T-cell (primary cell): ENCODE measurements around the gene CDIPT. TPM values are rescaled to one million over a fixed set of nuclear protein-coding genes. Genes with fewer than 3 reads are reported as not detected.
A peak's percentile ranks its signal among the peaks of the same experiment; 100 is the strongest.
"Not testable (repeated sequence)": the region's sequence is repeated elsewhere in the genome, so short reads cannot be mapped to it uniquely, and the experiment has no call there.

Experiments used
- ATAC-seq, 4 experiments: fragments of 200-7000 bp in 3 of 4; fragments of 150-1000 bp in 1 of 4; cut with Tn5 transposase; replicated peaks in 1 of 4; 1 replicate in 3 of 4; 2 replicates in 1 of 4; pipeline ENCODE4 v1.10.0; 2021; ENCODE audit warnings: moderate library complexity in 3 of 4, mild to moderate bottlenecking in 2 of 4, moderate number of reproducible peaks in 1 of 4
- CTCF ChIA-PET, 2 donors: fragments of 300-600 bp; sonication (Branson Sonifier 250); formaldehyde crosslinking; loops; one replicate each; lab custom pipeline; 2022; ENCODE audit warnings: antibody characterized with exemption in 2 of 2; lab: Charles Lee
- POLR2A ChIA-PET, 2 donors: fragments of 300-600 bp; sonication (Branson Sonifier 250); formaldehyde crosslinking; loops; one replicate each; lab custom pipeline; 2022; ENCODE audit warnings: antibody characterized with exemption in 2 of 2; lab: Charles Lee
- DNase-seq, 35 experiments: peaks; one replicate each; pipeline versions ENCODE4 v3.0.0 to v3.0.0-alpha.2; 2013 to 2023
- H3K27ac ChIP-seq: one replicate; pipeline ENCODE4 v1.5.1; 2013; ENCODE audit warnings: low read length
- H3K27me3 ChIP-seq, 2 experiments: replicated peaks in 1 of 2; 1 replicate in 1 of 2; 2 replicates in 1 of 2; pipeline versions ENCODE4 v1.6.1 to v1.7.0; 2013; ENCODE audit warnings: low read length in 1 of 2, mixed read lengths in 1 of 2; ENCODE audit not compliant: control insufficient read depth in 2 of 2, insufficient read depth in 2 of 2; ENCODE audit errors: extremely low read depth in 1 of 2
- H3K36me3 ChIP-seq, 2 donors: 1 replicate in 1 of 2; 2 replicates in 1 of 2; pipeline versions ENCODE4 v1.6.1 to v1.7.0; 2013; ENCODE audit warnings: low read length in 1 of 2; ENCODE audit not compliant: control insufficient read depth in 2 of 2, insufficient read depth in 1 of 2; ENCODE audit errors: extremely low read depth in 1 of 2
- H3K4me1 ChIP-seq, 2 experiments: 1 replicate in 1 of 2; 2 replicates in 1 of 2; pipeline versions ENCODE4 v1.6.1 to v1.7.0; 2013; ENCODE audit warnings: low read length in 2 of 2, mixed read lengths in 1 of 2; ENCODE audit not compliant: insufficient read depth in 2 of 2, control insufficient read depth in 1 of 2; ENCODE audit errors: extremely low read depth in 1 of 2
- H3K4me3 ChIP-seq, 2 donors: 1 replicate in 1 of 2; 2 replicates in 1 of 2; pipeline versions ENCODE4 v1.5.1 to v1.7.0; 2013; ENCODE audit warnings: mild to moderate bottlenecking in 2 of 2, low read length in 1 of 2, moderate library complexity in 1 of 2; ENCODE audit not compliant: control insufficient read depth in 1 of 2; ENCODE audit errors: extremely low read depth in 1 of 2
- H3K9me3 ChIP-seq: 2 replicates; pipeline ENCODE4 v1.7.0; 2013
- H3K27ac Mint-ChIP-seq, 2 donors: one replicate each; pipeline ENCODE4 v1.8.0; 2020 to 2021; ENCODE audit warnings: mild to moderate bottlenecking in 2 of 2, mixed read lengths in 2 of 2
- H3K27me3 Mint-ChIP-seq, 2 donors: one replicate each; pipeline ENCODE4 v1.8.0; 2021 to 2022; ENCODE audit warnings: mixed read lengths in 2 of 2
- H3K36me3 Mint-ChIP-seq: one replicate; pipeline ENCODE4 v1.8.0; 2021; ENCODE audit warnings: mixed read lengths
- H3K4me1 Mint-ChIP-seq, 3 donors: one replicate each; pipeline ENCODE4 v1.8.0; 2020 to 2022; ENCODE audit warnings: mixed read lengths in 3 of 3, mild to moderate bottlenecking in 1 of 3
- H3K4me3 Mint-ChIP-seq, 3 donors: one replicate each; pipeline ENCODE4 v1.8.0; 2020 to 2022; ENCODE audit warnings: mild to moderate bottlenecking in 3 of 3, mixed read lengths in 3 of 3, moderate library complexity in 3 of 3
- H3K9me3 Mint-ChIP-seq, 3 donors: one replicate each; pipeline ENCODE4 v1.8.0; 2020 to 2022; ENCODE audit warnings: mixed read lengths in 3 of 3
- WGBS: methylation state at CpG from one replicate; pipeline ENCODE4 v1.1.5; 2013; ENCODE audit warnings: missing lambda C conversion rate; ENCODE audit not compliant: insufficient coverage; 5-methylcytosine and 5-hydroxymethylcytosine counted together
- total RNA-seq, 35 experiments: library from RNA in 6 of 35; stranded (reverse) in 6 of 35; fragments of 120-200 nt in 1 of 35; gene quantifications; one replicate each; pipeline versions ENCODE4 v1.2.1 to v1.2.4 and lab custom pipeline; 2013 to 2026

The CDIPT gene
- total RNA-seq, 5 donors from 2014 or later (not counting 1 experiment from before 2014, with no cell fraction given): 37.1 to 87.0 (median 79.7) TPM

- ChIA-PET POLR2A (no interaction called here), CTCF (interaction anchor here in 1 of 2 donors (0.7 kb wide), 2 partner anchors 15 to 66 kb away, joined by 3 read pairs; no protein-coding TSS in a partner anchor)
- WGBS: 96% methylated on average over 5 of the region's 15 CpGs
- H3K27me3 ChIP-seq: no peaks in the 10 kb centered on the region
- H3K4me1 Mint-ChIP-seq: peaks cover 0 to 5% (median 4%) of the 10 kb centered on the region in 3 donors
- H3K27ac Mint-ChIP-seq: no peak overlapping the region
- ATAC-seq (no peak), DNase-seq (no peak)
- H3K36me3 Mint-ChIP-seq: peaks cover 43% of the 10 kb centered on the region
- no peaks in the 10 kb centered on the region for H3K9me3 ChIP-seq
- H3K27ac ChIP-seq: no peak overlapping the region
- H3K4me3 ChIP-seq: no peak overlapping the region
- no peaks in the 10 kb centered on the region for H3K9me3 Mint-ChIP-seq
- no peak overlapping the region for H3K4me3 Mint-ChIP-seq
- H3K36me3 ChIP-seq: peaks cover 20 to 88% of the 10 kb centered on the region in 2 donors
- H3K27me3 Mint-ChIP-seq: no peaks in the 10 kb centered on the region
- H3K4me1 ChIP-seq: peaks cover 0 to under 1% of the 10 kb centered on the region in 2 experiments
Observed at GRCh38 chr16:29836623-29837022, 26.4 kb downstream of the CDIPT start.

- DNase-seq (no peak), ATAC-seq (no peak)
- Mint-ChIP-seq H3K36me3 (peaks cover 39% of the 10 kb centered on the region), H3K27me3 (no peaks in the 10 kb centered on the region), H3K27ac (no peak overlapping the region), H3K4me1 (peaks cover 4 to 7% (median 6%) of the 10 kb centered on the region in 3 donors), H3K4me3 (no peak overlapping the region), H3K9me3 (no peaks in the 10 kb centered on the region)
- peaks cover 0 to 2% of the 10 kb centered on the region in 2 experiments for H3K4me1 ChIP-seq
- ChIA-PET POLR2A (no interaction called here), CTCF (interaction anchor here in 1 of 2 donors (0.7 kb wide), 2 partner anchors 14 to 67 kb away, joined by 3 read pairs; no protein-coding TSS in a partner anchor)
- H3K9me3 ChIP-seq: no peaks in the 10 kb centered on the region
- H3K27me3 ChIP-seq: no peaks in the 10 kb centered on the region
- peaks cover 18 to 88% of the 10 kb centered on the region in 2 donors for H3K36me3 ChIP-seq
- no peak overlapping the region for H3K27ac ChIP-seq
- no peak overlapping the region for H3K4me3 ChIP-seq
- 100% methylated on average over 4 of the region's 7 CpGs for WGBS
Observed at GRCh38 chr16:29835926-29836325, 27.1 kb downstream of the CDIPT start.

- WGBS: 80% methylated on average over 1 of the region's 5 CpGs
Observed at GRCh38 chr16:29834079-29834478, 28.9 kb downstream of the CDIPT start.

GRCh38 chr16:29833219-29833618 is 29.8 kb downstream of the CDIPT start:
- not testable (repeated sequence) for H3K9me3 ChIP-seq, H3K27me3 ChIP-seq, H3K9me3 Mint-ChIP-seq, DNase-seq, H3K27me3 Mint-ChIP-seq, H3K4me3 ChIP-seq, ATAC-seq, H3K27ac ChIP-seq, H3K4me3 Mint-ChIP-seq
- peaks cover 27% of the 10 kb centered on the region for H3K36me3 Mint-ChIP-seq
- peaks cover 7 to 28% of the 10 kb centered on the region in 2 experiments for H3K4me1 ChIP-seq
- H3K27ac Mint-ChIP-seq: peak overlapping the region in 1 of 2 donors; percentile 6
- ChIA-PET CTCF (interaction anchor here (0.6 to 0.7 kb wide), 2 partner anchors 76 to 147 kb away, joined by 3 read pairs; no protein-coding TSS in a partner anchor), POLR2A (interaction anchor here (0.6 to 0.7 kb wide), 2 partner anchors 15 to 1024 kb away, joined by 5 to 7 read pairs; no protein-coding TSS in a partner anchor)
- H3K4me1 Mint-ChIP-seq: peaks cover 14 to 31% (median 28%) of the 10 kb centered on the region in 3 donors
- WGBS: no CpG with 5 or more reads among the region's 4 CpGs
- H3K36me3 ChIP-seq: peaks cover 4 to 72% of the 10 kb centered on the region in 2 donors

More at GRCh38 chr16:29834079-29834478, 28.9 kb downstream of the CDIPT start:
- H3K4me1 Mint-ChIP-seq: peaks cover 7 to 24% (median 21%) of the 10 kb centered on the region in 3 donors
- no peak overlapping the region for H3K4me3 Mint-ChIP-seq
- Histone ChIP-seq H3K36me3 (peaks cover 9 to 80% of the 10 kb centered on the region in 2 donors), H3K4me3 (no peak overlapping the region), H3K4me1 (peaks cover 3 to 20% of the 10 kb centered on the region in 2 experiments), H3K27me3 (no peaks in the 10 kb centered on the region), H3K27ac (no peak overlapping the region), H3K9me3 (no peaks in the 10 kb centered on the region)
- H3K9me3 Mint-ChIP-seq: no peaks in the 10 kb centered on the region
- no peaks in the 10 kb centered on the region for H3K27me3 Mint-ChIP-seq
- DNase-seq (no peak), ATAC-seq (no peak)
- ChIA-PET POLR2A (interaction anchor here in 1 of 2 donors (0.7 kb wide), 1 partner anchor 167 kb away, joined by 4 read pairs; no protein-coding TSS in a partner anchor), CTCF (interaction anchor here in 1 of 2 donors (0.6 kb wide), 2 partner anchors 37 to 137 kb away, joined by 3 read pairs; no protein-coding TSS in a partner anchor)
- peak overlapping the region in 1 of 2 donors; percentile 28 for H3K27ac Mint-ChIP-seq
- peaks cover 27% of the 10 kb centered on the region for H3K36me3 Mint-ChIP-seq

GRCh38 chr16:29831490-29831889 is 31.5 kb downstream of the CDIPT start:
- Mint-ChIP-seq H3K4me3 (peak overlapping the region in 1 of 3 donors; percentile 12), H3K9me3 (no peaks in the 10 kb centered on the region)
- peaks cover 4 to 56% of the 10 kb centered on the region in 2 donors for H3K36me3 ChIP-seq

GRCh38 chr16:29830774-29831173 is 32.3 kb downstream of the CDIPT start:
- no peak overlapping the region for H3K4me3 Mint-ChIP-seq
- peaks cover 4 to 53% of the 10 kb centered on the region in 2 donors for H3K36me3 ChIP-seq
- POLR2A ChIA-PET: no interaction called here

More at GRCh38 chr16:29831490-29831889, 31.5 kb downstream of the CDIPT start:
- Mint-ChIP-seq H3K27me3 (no peaks in the 10 kb centered on the region), H3K36me3 (peaks cover 18% of the 10 kb centered on the region), H3K4me1 (peaks cover 30 to 48% (median 45%) of the 10 kb centered on the region in 3 donors), H3K27ac (peak overlapping the region in 1 of 2 donors; percentile 73)
- ATAC-seq (no peak), DNase-seq (no peak)
- Histone ChIP-seq H3K27ac (no peak overlapping the region), H3K4me3 (no peak overlapping the region), H3K4me1 (peaks cover 13 to 44% of the 10 kb centered on the region in 2 experiments), H3K27me3 (no peaks in the 10 kb centered on the region), H3K9me3 (no peaks in the 10 kb centered on the region)
- ChIA-PET CTCF (no interaction called here), POLR2A (no interaction called here)
- 100% methylated on average over 1 of the region's 2 CpGs for WGBS

More at GRCh38 chr16:29830774-29831173, 32.3 kb downstream of the CDIPT start:
- CTCF ChIA-PET: no interaction called here
- H3K27ac ChIP-seq: no peak overlapping the region
- H3K36me3 Mint-ChIP-seq: peaks cover 16% of the 10 kb centered on the region
- no peaks in the 10 kb centered on the region for H3K27me3 ChIP-seq
- no peaks in the 10 kb centered on the region for H3K9me3 Mint-ChIP-seq
- H3K4me3 ChIP-seq: no peak overlapping the region
- no peak for DNase-seq
- H3K27me3 Mint-ChIP-seq: no peaks in the 10 kb centered on the region
- peaks cover 20 to 52% of the 10 kb centered on the region in 2 experiments for H3K4me1 ChIP-seq
- H3K4me1 Mint-ChIP-seq: peaks cover 37 to 54% (median 51%) of the 10 kb centered on the region in 3 donors
- peak overlapping the region in 1 of 2 donors; percentile 16 for H3K27ac Mint-ChIP-seq
- no peak for ATAC-seq
- no peaks in the 10 kb centered on the region for H3K9me3 ChIP-seq
- WGBS: 91% methylated on average over 5 of the region's 11 CpGs
